Gastrocnemius medialis (tissue), 4 donors: ENCODE measurements around the gene SRRM2. TPM values are rescaled to one million over a fixed set of nuclear protein-coding genes. Genes with fewer than 3 reads are reported as not detected.

Experiments used
- ATAC-seq, 2 donors: fragments of 150-250 bp; one replicate each; pipeline ENCODE4 v1.9.1; 2016
- DNase-seq, 2 donors: peaks; one replicate each; pipeline ENCODE4 v3.0.0-alpha.2; 2019
- H3K27ac ChIP-seq, 4 donors: fragments of 200-600 bp; sonication (generic); 1 replicate in 1 of 4; 2 replicates in 3 of 4; pipeline ENCODE4 v1.5.1; 2016 to 2018; ENCODE audit warnings: mild to moderate bottlenecking in 2 of 4, moderate library complexity in 1 of 4
- H3K27me3 ChIP-seq, 3 donors: fragments of 200-600 bp; sonication (generic) in 2 of 3; 1 replicate in 1 of 3; 2 replicates in 2 of 3; pipeline versions ENCODE4 v1.5.1 to v1.6.0; 2016 to 2019; ENCODE audit warnings: mild to moderate bottlenecking in 1 of 3, moderate library complexity in 1 of 3
- H3K36me3 ChIP-seq, 2 donors: fragments of 200-600 bp; sonication (generic) in 1 of 2; one replicate each; pipeline ENCODE4 v1.5.1; 2017 to 2018
- H3K4me1 ChIP-seq, 2 donors: fragments of 200-600 bp; sonication (generic) in 1 of 2; one replicate each; pipeline ENCODE4 v1.5.1; 2016 to 2017; ENCODE audit warnings: mild to moderate bottlenecking in 2 of 2
- H3K4me3 ChIP-seq, 4 donors: fragments of 200-600 bp; sonication (generic) in 3 of 4; 1 replicate in 1 of 4; 2 replicates in 3 of 4; pipeline ENCODE4 v1.5.1; 2016 to 2019; ENCODE audit warnings: mild to moderate bottlenecking in 2 of 4
- H3K9me3 ChIP-seq, 3 donors: fragments of 200-600 bp; sonication (generic) in 2 of 3; 1 replicate in 1 of 3; 2 replicates in 2 of 3; pipeline ENCODE4 v1.5.1; 2016 to 2019
- CTCF ChIP-seq, 5 experiments: fragments of 450-650 bp in 3 of 5; fragments of 200-600 bp in 2 of 5; sonication (generic) in 2 of 5; IDR thresholded peaks in 4 of 5; conservative IDR thresholded peaks in 1 of 5; 1 replicate in 4 of 5; 2 replicates in 1 of 5; pipeline ENCODE4 v1.5.1; 2016 to 2019; ENCODE audit warnings: antibody characterized with exemption in 5 of 5, mild to moderate bottlenecking in 3 of 5, moderate library complexity in 3 of 5
- POLR2A ChIP-seq, 2 donors: fragments of 450-650 bp; IDR thresholded peaks; one replicate each; pipeline ENCODE4 v1.6.1; 2017; ENCODE audit warnings: antibody characterized with exemption in 2 of 2, mild to moderate bottlenecking in 2 of 2, moderate library complexity in 2 of 2
- in situ Hi-C, 4 donors: fragments of 200-750 bp; cut with MboI; loops; one replicate each; pipeline versions ENCODE4 v1.15.0 to v1.8.0; 2017; ENCODE audit warnings: low sequenced_read_pairs in 4 of 4
- intact Hi-C: fragments of 100-400 bp; cut with DNase I; formaldehyde crosslinking; loops from one replicate; pipeline ENCODE4 v1.15.1; 2023; ENCODE audit warnings: low total_unique reads
- total RNA-seq, 4 donors: library from RNA; depleted of rRNA; stranded (reverse); fragments of >200 nt; gene quantifications; one replicate each; pipeline versions ENCODE4 v1.1.0 to v1.2.3, GENCODE V29; 2016

The SRRM2 gene
- total RNA-seq, 4 donors from 2014 or later: 151 to 205 (median 164) TPM

GRCh38 chr16:2739625-2740430 lies 12.6 kb upstream of the SRRM2 start:
- intact Hi-C loops: loop anchor here (10.0 kb wide), 1 partner anchor 1985 kb away; no protein-coding TSS in a partner anchor
- no peaks in the 10 kb centered on the region for H3K9me3 ChIP-seq
- TF ChIP-seq POLR2A (IDR thresholded peaks at IDR 0.05) (no peak), CTCF (IDR thresholded peaks at IDR 0.05 in 4 of 5, conservative IDR thresholded peaks at IDR 0.05 in 1 of 5) (no peak)
- no peak overlapping the region for H3K4me3 ChIP-seq
- DNase-seq: no peak
- no peaks in the 10 kb centered on the region for H3K36me3 ChIP-seq
- no peak for ATAC-seq
- H3K27ac ChIP-seq: no peak overlapping the region
- no peaks in the 10 kb centered on the region for H3K4me1 ChIP-seq
- H3K27me3 ChIP-seq: peaks cover 0 to 3% (median 0%) of the 10 kb centered on the region in 3 donors
- in situ Hi-C loops: no loop called here

- Histone ChIP-seq H3K27me3 (no peaks in the 10 kb centered on the region), H3K27ac (no peak overlapping the region), H3K9me3 (no peaks in the 10 kb centered on the region), H3K36me3 (no peaks in the 10 kb centered on the region), H3K4me3 (no peak overlapping the region), H3K4me1 (no peaks in the 10 kb centered on the region)
- ATAC-seq: no peak
- in situ Hi-C loops: no loop called here
- no peak for DNase-seq
- TF ChIP-seq CTCF (IDR thresholded peaks at IDR 0.05 in 4 of 5, conservative IDR thresholded peaks at IDR 0.05 in 1 of 5): no peak
- TF ChIP-seq POLR2A (IDR thresholded peaks at IDR 0.05): no peak
- intact Hi-C loops: no loop called here
These were observed 12.0 kb upstream of the SRRM2 start for GRCh38 chr16:2740476-2740875.

- Histone ChIP-seq H3K27me3 (no peaks in the 10 kb centered on the region), H3K4me3 (no peak overlapping the region), H3K27ac (no peak overlapping the region), H3K36me3 (no peaks in the 10 kb centered on the region), H3K4me1 (no peaks in the 10 kb centered on the region), H3K9me3 (no peaks in the 10 kb centered on the region)
- TF ChIP-seq POLR2A (IDR thresholded peaks at IDR 0.05): no peak
- TF ChIP-seq CTCF (IDR thresholded peaks at IDR 0.05 in 4 of 5, conservative IDR thresholded peaks at IDR 0.05 in 1 of 5): no peak
- intact Hi-C loops: no loop called here
- no peak for DNase-seq
- in situ Hi-C loops: no loop called here
- ATAC-seq: no peak
These were observed 11.3 kb upstream of the SRRM2 start for GRCh38 chr16:2741168-2741567.

- no peak overlapping the region for H3K4me3 ChIP-seq
- TF ChIP-seq POLR2A (IDR thresholded peaks at IDR 0.05) (no peak), CTCF (IDR thresholded peaks at IDR 0.05 in 4 of 5, conservative IDR thresholded peaks at IDR 0.05 in 1 of 5) (no peak)
- no peak overlapping the region for H3K27ac ChIP-seq
- DNase-seq (no peak), ATAC-seq (no peak)
- no peaks in the 10 kb centered on the region for H3K36me3 ChIP-seq
- in situ Hi-C loops (no loop called here), intact Hi-C loops (no loop called here)
- H3K4me1 ChIP-seq: no peaks in the 10 kb centered on the region
- H3K27me3 ChIP-seq: no peaks in the 10 kb centered on the region
- no peaks in the 10 kb centered on the region for H3K9me3 ChIP-seq
These were observed 10.0 kb upstream of the SRRM2 start for GRCh38 chr16:2742323-2743006.
